Measurements from ENCODE around the gene BST2. TPM values are rescaled to one million over a fixed set of nuclear protein-coding genes. Genes with fewer than 3 reads are reported as not detected.

BST2 gene
- total RNA-seq, 3 donors from 2014 or later: 90.1 to 131 (median 127) TPM

GRCh38 chr19:17436094-17436873 is 30.9 kb upstream of the BST2 start:
- H3K27ac ChIP-seq: no peak overlapping the region
- TF ChIP-seq POLR2A (IDR thresholded peaks at IDR 0.05) (no peak), CTCF (IDR thresholded peaks at IDR 0.05) (no peak), POLR2AphosphoS5 (IDR thresholded peaks at IDR 0.05) (no peak)
- H3K4me1 ChIP-seq: no peaks in the 10 kb centered on the region
- H3K9me3 ChIP-seq: no peaks in the 10 kb centered on the region
- H3K4me3 ChIP-seq: no peak overlapping the region
- intact Hi-C loops (cut with DNase I; ENCODE audit: low total_unique reads): no loop called here
- no peaks in the 10 kb centered on the region for H3K27me3 ChIP-seq
- DNase-seq (ENCODE audit: low spot score in 2 of 2): no peak
- H3K36me3 ChIP-seq: no peaks in the 10 kb centered on the region

GRCh38 chr19:17435218-17435617 is 29.8 kb upstream of the BST2 start:
- Histone ChIP-seq H3K27ac (no peak overlapping the region), H3K9me3 (no peaks in the 10 kb centered on the region), H3K4me1 (no peaks in the 10 kb centered on the region), H3K27me3 (no peaks in the 10 kb centered on the region), H3K36me3 (no peaks in the 10 kb centered on the region), H3K4me3 (no peak overlapping the region)
- TF ChIP-seq CTCF (IDR thresholded peaks at IDR 0.05): no peak
- no peak for TF ChIP-seq POLR2A (IDR thresholded peaks at IDR 0.05)
- TF ChIP-seq POLR2AphosphoS5 (IDR thresholded peaks at IDR 0.05): no peak
- intact Hi-C loops (cut with DNase I; ENCODE audit: low total_unique reads): no loop called here
- DNase-seq (ENCODE audit: low spot score in 2 of 2): no peak

DNA sequence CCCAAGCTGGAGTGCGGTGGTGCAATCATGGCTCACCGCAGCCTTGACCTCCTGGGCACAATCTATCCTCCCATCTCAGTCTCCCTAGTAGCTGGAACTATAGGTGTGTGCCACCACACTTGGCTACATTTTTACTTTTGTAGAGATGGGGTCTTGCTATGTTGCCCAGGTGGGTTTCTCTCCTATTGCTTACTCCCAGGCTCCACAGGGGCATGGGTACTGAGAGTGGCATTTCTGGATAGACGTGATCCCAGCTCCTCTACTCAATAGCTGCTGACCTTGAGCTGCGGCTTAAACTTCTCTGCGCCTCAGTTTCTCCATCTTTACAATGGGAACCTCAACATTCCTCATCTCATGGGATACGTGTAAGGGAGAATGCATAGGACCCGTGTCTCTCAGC is 26.0 kb upstream of the BST2 start:
- no peak for DNase-seq (ENCODE audit: low spot score in 2 of 2)
- intact Hi-C loops (cut with DNase I; ENCODE audit: low total_unique reads): no loop called here
- no peak for TF ChIP-seq CTCF (IDR thresholded peaks at IDR 0.05)
- TF ChIP-seq POLR2AphosphoS5 (IDR thresholded peaks at IDR 0.05): no peak
- TF ChIP-seq POLR2A (IDR thresholded peaks at IDR 0.05): no peak
- H3K36me3 ChIP-seq: no peaks in the 10 kb centered on the region
- no peak overlapping the region for H3K4me3 ChIP-seq
- H3K4me1 ChIP-seq: no peaks in the 10 kb centered on the region
- H3K27ac ChIP-seq: no peak overlapping the region
- H3K27me3 ChIP-seq: no peaks in the 10 kb centered on the region
- H3K9me3 ChIP-seq: no peaks in the 10 kb centered on the region

GRCh38 chr19:17429641-17430113 is 24.2 kb upstream of the BST2 start:
- H3K27me3 ChIP-seq: no peaks in the 10 kb centered on the region
- H3K4me3 ChIP-seq: no peak overlapping the region
- intact Hi-C loops (cut with DNase I; ENCODE audit: low total_unique reads): no loop called here
- H3K36me3 ChIP-seq: no peaks in the 10 kb centered on the region
- no peak for DNase-seq (ENCODE audit: low spot score in 2 of 2)
- no peaks in the 10 kb centered on the region for H3K9me3 ChIP-seq
- no peak for TF ChIP-seq POLR2A (IDR thresholded peaks at IDR 0.05)
- no peak for TF ChIP-seq CTCF (IDR thresholded peaks at IDR 0.05)
- TF ChIP-seq POLR2AphosphoS5 (IDR thresholded peaks at IDR 0.05): peak in 1 of 3 donors; percentile 13
- peak overlapping the region in 1 of 2 donors; percentile 52 for H3K27ac ChIP-seq
- no peaks in the 10 kb centered on the region for H3K4me1 ChIP-seq

- H3K27ac ChIP-seq: no peak overlapping the region
- TF ChIP-seq POLR2AphosphoS5 (IDR thresholded peaks at IDR 0.05): no peak
- TF ChIP-seq CTCF (IDR thresholded peaks at IDR 0.05): no peak
- no peak for TF ChIP-seq POLR2A (IDR thresholded peaks at IDR 0.05)
- no peaks in the 10 kb centered on the region for H3K4me1 ChIP-seq
- no peaks in the 10 kb centered on the region for H3K36me3 ChIP-seq
- no peaks in the 10 kb centered on the region for H3K9me3 ChIP-seq
- DNase-seq (ENCODE audit: low spot score in 2 of 2): no peak
- no peak overlapping the region for H3K4me3 ChIP-seq
- no peaks in the 10 kb centered on the region for H3K27me3 ChIP-seq
- intact Hi-C loops (cut with DNase I; ENCODE audit: low total_unique reads): no loop called here
Measured at GRCh38 chr19:17424743-17425365, 19.4 kb upstream of the BST2 start.
